ENCODE data around the gene POLL.

DNA sequence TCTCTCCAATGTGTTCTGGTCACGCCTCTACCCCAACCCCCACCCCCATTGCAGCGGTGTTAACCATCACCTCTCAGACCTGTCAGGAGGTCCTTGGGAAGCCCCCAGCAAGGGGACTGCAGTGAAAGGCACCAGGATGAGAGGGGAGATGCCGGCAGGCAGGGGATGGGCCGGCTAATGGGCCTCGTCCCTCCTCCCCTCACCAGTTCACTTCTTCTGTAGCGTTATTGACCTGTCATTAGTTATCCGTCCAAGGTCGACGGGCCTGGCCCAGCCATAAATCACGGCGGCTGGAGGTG, 18.8 kb downstream of the POLL start:
- TF ChIP-seq EZH2 (IDR thresholded peaks at IDR 0.05) (no peak), POLR2AphosphoS5 (IDR thresholded peaks at IDR 0.05; ENCODE audit: borderline replicate concordance, low read depth, low read length) (no peak)
